GM18505 (cell line): Measurements from ENCODE around the gene NYNRIN.
"Not testable (repeated sequence)": the region's sequence is repeated elsewhere in the genome, so short reads cannot be mapped to it uniquely, and the experiment has no call there.

Experiments used
- ATAC-seq: cut with Tn5 transposase; IDR thresholded peaks from one replicate; pipeline ENCODE4 v1.9.1; 2021; ENCODE audit not compliant: unreplicated experiment
- POLR2A ChIP-seq: IDR thresholded peaks from 4 replicates; pipeline ENCODE4 v1.6.1; 2011; ENCODE audit warnings: borderline replicate concordance; ENCODE audit not compliant: insufficient read depth, insufficient read length; ENCODE audit errors: extremely low read depth

Gene NYNRIN

GRCh38 chr14:24398653-24399446, at the start of gene NYNRIN:
NYNRIN (plus strand) TSS chr14:24399003; CDS start chr14:24399247, 244 bp downstream.
- no peak for TF ChIP-seq POLR2A
- ATAC-seq: no peak

DNA sequence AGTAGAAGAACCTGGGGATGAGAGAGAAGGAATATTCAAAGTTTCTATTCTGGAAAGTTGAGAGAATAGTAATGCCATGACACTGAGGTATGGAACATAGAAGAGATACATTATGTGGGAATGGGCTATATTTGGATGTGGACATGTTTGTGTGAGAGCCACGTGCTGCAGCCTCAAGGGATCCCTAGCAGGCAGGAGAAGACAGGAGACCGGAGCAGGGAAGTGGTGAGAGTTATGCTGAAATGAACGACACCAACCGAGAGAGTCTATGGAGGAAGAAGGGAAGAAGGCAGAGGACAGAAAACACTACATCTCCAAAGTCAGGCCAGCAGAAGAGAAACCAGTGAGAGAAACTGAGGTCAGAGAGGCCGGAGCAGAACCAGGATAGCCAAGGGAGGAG, 49.1 kb upstream of the NYNRIN start:
- no peak for TF ChIP-seq POLR2A
- ATAC-seq: no peak

DNA sequence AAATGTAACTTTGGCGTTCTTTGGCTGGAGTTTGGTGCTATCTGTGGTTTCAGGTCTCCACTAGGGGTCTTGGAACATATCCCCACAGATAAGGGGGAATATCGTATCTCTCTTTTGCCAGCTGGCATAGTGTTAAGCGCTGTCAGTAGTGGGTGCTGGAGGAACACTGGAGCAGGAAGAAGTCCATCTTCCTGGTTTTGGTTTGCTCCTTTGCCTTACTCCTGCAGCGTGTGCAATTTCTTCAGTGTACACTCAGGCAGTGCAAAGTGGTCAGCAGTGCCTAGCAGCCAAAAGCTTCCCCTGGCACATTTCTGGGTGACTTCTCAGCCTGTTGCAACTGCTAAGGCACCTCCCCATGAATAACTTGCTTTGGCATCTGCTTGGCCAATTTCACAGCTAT, 47.3 kb upstream of the NYNRIN start:
- TF ChIP-seq POLR2A: no peak
- ATAC-seq: no peak

DNA sequence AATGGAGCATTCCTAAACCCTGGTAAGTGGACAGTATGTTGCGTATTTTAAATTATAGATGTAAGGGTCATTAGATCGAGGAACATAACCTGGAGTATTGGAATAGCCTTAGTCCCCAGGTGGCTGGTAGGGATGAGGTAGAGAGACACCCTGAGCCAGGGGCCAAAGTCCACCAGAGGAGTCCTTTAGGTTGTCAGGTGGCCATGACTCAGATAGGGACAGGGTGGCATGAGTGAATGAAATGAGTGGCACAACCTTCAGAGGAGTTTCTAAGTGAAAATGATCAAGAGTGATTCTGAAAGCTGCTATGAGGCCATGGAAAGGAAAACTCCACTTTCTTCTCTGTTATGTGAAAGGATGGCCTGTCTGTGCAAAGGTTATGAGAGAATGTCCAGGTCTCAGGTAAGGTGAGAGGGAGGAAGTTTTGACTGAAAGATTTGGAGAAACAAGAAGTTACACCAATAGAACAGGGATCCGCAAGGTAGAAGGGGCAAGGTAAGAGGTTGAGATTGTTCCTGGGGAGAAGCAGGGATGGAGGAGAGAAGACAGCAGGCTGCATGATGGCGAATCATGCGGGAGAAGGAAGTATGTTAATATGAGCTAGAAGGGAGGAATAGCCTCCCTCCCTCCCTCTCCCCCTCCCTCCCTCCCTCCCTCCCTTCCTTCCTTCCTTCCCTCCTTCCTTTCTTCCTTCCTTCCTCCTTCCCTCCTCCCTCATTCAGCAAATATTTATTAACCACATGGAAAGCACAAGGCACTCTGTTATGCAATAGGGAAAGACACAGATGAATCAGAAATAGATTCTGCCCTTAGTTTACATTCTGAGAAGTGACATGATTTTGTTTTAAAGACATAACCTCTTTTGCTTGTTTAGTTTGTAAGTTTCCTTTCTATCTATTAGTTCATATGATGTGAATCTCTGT, 45.0 kb upstream of the NYNRIN start:
- TF ChIP-seq POLR2A: no peak
- no peak for ATAC-seq

GRCh38 chr14:24354482-24354825, 44.3 kb upstream of the NYNRIN start:
- not testable (repeated sequence) for ATAC-seq

DNA sequence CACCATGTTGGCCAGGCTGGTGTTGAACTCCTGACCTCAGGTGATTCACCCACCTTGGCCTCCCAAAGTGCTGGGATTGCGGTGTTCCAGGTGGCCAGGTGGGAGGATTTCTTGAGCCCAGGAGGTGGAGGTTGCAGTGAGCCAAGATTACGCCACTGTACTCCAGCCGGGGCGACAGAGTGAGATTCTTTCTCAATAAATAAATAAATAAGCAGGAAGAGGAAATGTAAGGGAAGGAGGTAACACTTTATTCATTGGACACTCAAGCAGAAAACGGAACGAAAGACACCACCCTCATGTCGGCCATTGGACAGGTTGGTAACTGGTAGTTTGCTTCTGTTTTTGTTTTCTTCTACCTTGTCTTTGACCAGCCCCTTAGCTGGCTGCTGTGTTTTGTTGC, 43.8 kb upstream of the NYNRIN start:
- no peak for ATAC-seq
- no peak for TF ChIP-seq POLR2A

- no peak for TF ChIP-seq POLR2A
- no peak for ATAC-seq
These were observed 42.6 kb upstream of the NYNRIN start for GRCh38 chr14:24356208-24356607.

GRCh38 chr14:24360281-24360680, 38.5 kb upstream of the NYNRIN start:
- no peak for TF ChIP-seq POLR2A
- ATAC-seq: no peak

DNA sequence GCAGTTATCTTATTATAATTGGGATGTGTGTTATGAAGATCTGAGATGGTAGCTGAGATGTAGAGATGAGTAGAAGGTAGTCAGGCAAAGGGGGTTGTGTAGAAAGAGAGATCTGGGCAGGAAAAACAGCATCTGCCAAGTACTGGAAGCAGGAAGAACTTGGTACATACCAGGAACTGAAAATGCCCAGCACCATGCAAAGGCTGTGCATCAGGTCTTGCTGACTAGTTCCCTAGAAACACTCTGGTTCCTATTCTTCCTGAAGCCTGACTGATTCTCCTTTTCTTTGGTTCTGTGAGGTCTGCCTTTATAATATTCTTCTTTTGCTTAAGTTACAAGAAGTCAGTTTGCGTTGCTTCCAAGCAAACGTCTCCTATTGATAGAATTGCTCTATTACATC, 37.5 kb upstream of the NYNRIN start:
- TF ChIP-seq POLR2A: no peak
- no peak for ATAC-seq

DNA sequence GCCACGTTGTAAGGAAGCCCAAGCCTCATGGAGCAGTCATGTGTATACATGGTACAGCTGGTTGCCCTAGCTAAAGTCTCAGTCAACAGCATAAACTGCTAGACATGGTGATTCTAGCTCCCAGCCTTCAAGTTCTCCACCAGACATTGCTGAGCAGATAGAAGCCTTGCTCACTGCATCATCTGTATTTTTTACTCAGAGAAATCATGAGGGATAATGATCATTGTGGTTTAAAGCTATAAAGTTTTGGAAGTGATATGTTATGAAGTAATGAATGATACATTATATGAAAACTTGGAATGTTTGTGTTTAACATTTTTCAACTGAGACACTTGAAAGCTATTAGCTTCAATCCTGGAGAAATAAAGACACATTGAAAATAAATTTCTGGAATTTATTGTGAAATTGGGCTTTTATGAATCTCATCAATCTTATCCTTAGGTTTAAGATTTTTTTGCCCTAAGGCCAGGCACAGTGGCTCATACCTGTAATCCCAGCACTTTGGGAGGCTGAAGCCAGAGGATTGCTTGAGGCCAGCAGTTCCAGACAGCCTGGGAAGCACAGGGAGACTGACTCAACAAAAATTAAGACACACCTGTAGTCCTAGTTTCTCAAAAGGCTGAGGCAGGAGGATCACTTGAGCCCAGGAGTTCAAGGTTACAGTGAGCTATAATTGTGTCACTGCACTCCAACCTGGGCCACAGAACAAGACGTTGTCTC, 36.4 kb upstream of the NYNRIN start:
- no peak for ATAC-seq
- TF ChIP-seq POLR2A: no peak

DNA sequence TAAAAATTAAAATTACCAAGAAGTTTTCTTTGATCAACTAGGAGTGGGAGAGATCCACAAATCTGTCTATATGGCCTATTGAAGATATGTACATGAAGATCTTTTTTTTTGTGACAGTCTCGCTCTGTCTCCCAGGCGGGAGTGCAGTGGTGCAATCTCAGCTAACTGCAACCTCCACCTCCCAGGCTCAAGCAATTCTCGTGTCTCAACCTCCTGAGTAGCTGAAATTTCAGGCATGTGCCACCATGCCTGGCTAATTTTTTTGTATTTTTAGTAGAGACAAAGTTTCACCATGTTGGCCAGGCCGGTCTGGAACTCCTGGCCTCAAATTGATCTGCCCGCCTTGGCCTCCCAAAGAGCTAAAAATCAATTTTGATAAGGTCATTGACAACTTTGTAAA, 35.4 kb upstream of the NYNRIN start:
- no peak for TF ChIP-seq POLR2A
- no peak for ATAC-seq

DNA sequence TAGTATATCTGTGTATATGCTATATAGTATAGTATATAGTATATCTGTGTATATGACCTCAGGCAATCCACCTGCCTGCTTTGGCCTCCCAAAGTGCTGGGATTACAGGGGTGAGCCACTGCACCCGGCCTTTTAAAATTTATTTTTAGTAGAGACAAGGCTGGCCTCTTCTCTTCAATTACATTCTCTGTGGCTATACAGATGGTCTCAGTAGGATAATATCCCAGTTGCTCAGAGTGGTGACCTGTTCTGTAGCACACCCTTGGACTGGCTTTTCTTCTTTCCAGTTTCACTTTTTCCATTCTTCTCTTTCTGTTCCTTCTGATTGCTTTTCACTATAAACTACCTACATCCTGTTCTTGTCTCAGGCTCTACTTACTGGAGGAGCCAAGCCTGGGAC, 34.0 kb upstream of the NYNRIN start:
- TF ChIP-seq POLR2A: no peak
- no peak for ATAC-seq

DNA sequence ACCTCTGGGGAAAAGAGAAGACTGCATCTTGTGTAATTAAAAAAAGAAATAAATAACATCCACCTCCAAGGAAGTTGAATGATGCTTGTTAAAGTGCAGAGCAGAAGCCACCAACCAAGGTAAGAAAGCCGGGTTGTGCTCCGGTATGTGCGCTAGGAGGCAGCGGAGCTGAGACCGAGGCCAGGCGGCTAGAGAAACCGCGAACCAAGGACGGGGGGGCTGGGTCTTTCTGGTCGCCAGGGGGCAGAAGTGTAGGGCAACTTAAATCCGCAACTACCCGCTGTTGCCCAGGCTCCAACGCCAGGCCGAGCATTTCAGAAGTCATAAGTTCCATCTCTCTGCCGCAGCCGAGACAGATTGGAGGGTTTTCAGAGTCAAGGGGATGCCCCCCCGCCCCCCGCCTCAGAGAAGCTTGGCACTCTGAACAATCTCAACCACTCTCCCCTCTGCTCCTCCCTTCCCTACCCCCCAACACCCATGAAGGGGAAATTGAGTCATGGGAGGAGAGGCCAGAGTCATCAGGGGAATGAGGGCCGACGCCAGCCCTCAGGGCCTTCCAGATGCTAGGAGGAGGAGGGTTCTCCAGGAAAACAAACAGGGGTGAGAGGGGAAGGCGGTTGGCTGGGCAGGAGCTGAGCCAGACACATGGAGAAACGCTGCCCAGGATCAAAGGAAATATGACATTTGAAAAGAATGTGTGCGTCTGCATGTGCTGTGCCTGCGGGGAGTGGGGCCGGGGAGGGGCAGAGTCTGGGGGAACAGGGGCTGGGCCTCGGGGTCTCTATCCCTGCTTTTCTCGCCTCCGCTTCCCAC, 33.0 kb upstream of the NYNRIN start:
- ATAC-seq: no peak
- no peak for TF ChIP-seq POLR2A

DNA sequence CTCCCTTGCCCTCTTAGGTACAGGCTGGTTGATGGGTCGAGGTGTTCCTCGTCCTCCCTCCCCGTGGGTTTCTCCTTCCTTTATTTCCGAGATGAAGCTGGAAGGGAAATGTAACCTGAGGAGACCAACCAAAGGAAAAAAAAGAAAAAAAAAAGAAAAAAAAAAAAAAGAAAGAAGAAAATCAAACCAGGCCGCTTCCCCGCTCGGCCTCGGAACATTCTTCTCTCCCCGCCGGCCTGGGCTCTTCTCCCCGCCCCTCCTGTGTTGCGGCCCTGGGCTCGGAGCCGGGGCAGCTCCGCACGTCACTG, 32.4 kb upstream of the NYNRIN start:
- no peak for TF ChIP-seq POLR2A
- peak; percentile 44 for ATAC-seq
